ENCODE data around the gene TMC8.
"Not testable (repeated sequence)": the region's sequence is repeated elsewhere in the genome, so short reads cannot be mapped to it uniquely, and the experiment has no call there.

Gene TMC8

GRCh38 chr17:78110363-78111015 is 20.1 kb upstream of the TMC8 start:
- DNase-seq (ENCODE audit: low read depth) = no peak

GRCh38 chr17:78111016-78111726 is 19.4 kb upstream of the TMC8 start:
- no peak for DNase-seq (ENCODE audit: low read depth)

GRCh38 chr17:78111727-78112517 is 18.6 kb upstream of the TMC8 start:
- no peak for DNase-seq (ENCODE audit: low read depth)

GRCh38 chr17:78112518-78113471 is 17.8 kb upstream of the TMC8 start:
- no peak for DNase-seq (ENCODE audit: low read depth)

- DNase-seq (ENCODE audit: low read depth) = no peak
Observed at GRCh38 chr17:78113804-78114785, 16.5 kb upstream of the TMC8 start.

GRCh38 chr17:78114831-78115723 is 15.5 kb upstream of the TMC8 start:
- no peak for DNase-seq (ENCODE audit: low read depth)

- DNase-seq (ENCODE audit: low read depth) = not testable (repeated sequence)
Observed at GRCh38 chr17:78115803-78116202, 14.8 kb upstream of the TMC8 start.

- no peak for DNase-seq (ENCODE audit: low read depth)
Observed at GRCh38 chr17:78116411-78116810, 14.2 kb upstream of the TMC8 start.

- no peak for DNase-seq (ENCODE audit: low read depth)
Observed at GRCh38 chr17:78117027-78117981, 13.3 kb upstream of the TMC8 start.

- DNase-seq (ENCODE audit: low read depth) = no peak
Observed at GRCh38 chr17:78118801-78119241, 11.8 kb upstream of the TMC8 start.

GRCh38 chr17:78120537-78120936 is 10.0 kb upstream of the TMC8 start:
- no peak for DNase-seq (ENCODE audit: low read depth)

- no peak for DNase-seq (ENCODE audit: low read depth)
Observed at GRCh38 chr17:78120971-78121800, 9.4 kb upstream of the TMC8 start.

- no peak for DNase-seq (ENCODE audit: low read depth)
Observed at GRCh38 chr17:78121801-78122215, 8.8 kb upstream of the TMC8 start.

- DNase-seq (ENCODE audit: low read depth) = no peak
Observed at GRCh38 chr17:78122216-78122930, 8.2 kb upstream of the TMC8 start.

- no peak for DNase-seq (ENCODE audit: low read depth)
Observed at GRCh38 chr17:78122931-78123249, 7.7 kb upstream of the TMC8 start.

GRCh38 chr17:78123258-78123929 is 7.2 kb upstream of the TMC8 start:
- no peak for DNase-seq (ENCODE audit: low read depth)
